ENCODE measurements around the gene MYO3B. TPM values are rescaled to one million over a fixed set of nuclear protein-coding genes. Genes with fewer than 3 reads are reported as not detected.

MYO3B gene
- total RNA-seq, 1 experiment from 2014 or later = 0.50 TPM

DNA sequence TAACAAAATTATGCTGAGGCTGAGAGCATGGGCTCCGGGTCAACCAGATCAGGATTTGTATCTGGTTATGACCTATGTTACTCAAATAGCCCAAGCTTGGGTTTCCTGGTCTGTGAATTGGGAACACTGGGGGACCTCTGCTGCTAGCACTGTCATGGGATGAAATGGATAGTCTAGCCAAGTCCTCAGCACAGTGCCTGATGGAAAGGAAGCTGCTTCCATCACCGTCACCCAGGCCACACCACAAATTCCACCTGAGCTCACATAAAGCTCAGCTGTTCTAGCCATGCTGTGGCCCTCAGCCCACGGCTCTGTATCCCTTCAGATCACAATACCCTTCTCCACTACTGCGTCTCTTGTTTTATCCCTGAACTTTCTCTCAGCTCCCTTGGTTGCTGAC, 357.6 kb downstream of the MYO3B start:
- ChIA-PET POLR2A (no interaction called here), CTCF (no interaction called here)
- no peaks in the 10 kb centered on the region for H3K27me3 Mint-ChIP-seq (ENCODE audit: low read depth)
- ATAC-seq (no peak), DNase-seq (ENCODE audit: low spot score) (no peak)
- H3K36me3 Mint-ChIP-seq = no peaks in the 10 kb centered on the region
- no peak overlapping the region for H3K27ac Mint-ChIP-seq
- TF ChIP-seq TP53 (CRISPR knock-in tag; IDR thresholded peaks at IDR 0.05) (no peak), ZNF232 (CRISPR knock-in tag; IDR thresholded peaks at IDR 0.05) (no peak)
- TF ChIP-seq, protein P1, sequence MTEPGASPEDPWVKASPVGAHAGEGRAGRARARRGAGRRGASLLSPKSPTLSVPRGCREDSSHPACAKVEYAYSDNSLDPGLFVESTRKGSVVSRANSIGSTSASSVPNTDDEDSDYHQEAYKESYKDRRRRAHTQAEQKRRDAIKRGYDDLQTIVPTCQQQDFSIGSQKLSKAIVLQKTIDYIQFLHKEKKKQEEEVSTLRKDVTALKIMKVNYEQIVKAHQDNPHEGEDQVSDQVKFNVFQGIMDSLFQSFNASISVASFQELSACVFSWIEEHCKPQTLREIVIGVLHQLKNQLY (CRISPR knock-in tag; IDR thresholded peaks at IDR 0.05) = no peak
- peaks cover 8% of the 10 kb centered on the region for H3K4me1 Mint-ChIP-seq
- H3K9me3 Mint-ChIP-seq = no peaks in the 10 kb centered on the region
- no peak overlapping the region for H3K4me3 Mint-ChIP-seq

GRCh38 chr2:170544817-170545216, 366.9 kb downstream of the MYO3B start:
- POLR2A ChIA-PET = no interaction called here
- no peak overlapping the region for H3K27ac Mint-ChIP-seq

GRCh38 chr2:170548304-170548703, 370.4 kb downstream of the MYO3B start:
- Mint-ChIP-seq H3K9me3 (peaks cover 56% of the 10 kb centered on the region), H3K4me3 (no peak overlapping the region), H3K36me3 (peaks cover 40% of the 10 kb centered on the region), H3K27me3 (ENCODE audit: low read depth) (peaks cover 2% of the 10 kb centered on the region; the same call in 1 of the 2 replicates), H3K4me1 (no peaks in the 10 kb centered on the region), H3K27ac (no peak overlapping the region)
- ChIA-PET CTCF (no interaction called here), POLR2A (no interaction called here)
- DNase-seq (ENCODE audit: low spot score) (no peak), ATAC-seq (no peak)
- TF ChIP-seq ZBTB21 (CRISPR knock-in tag; IDR thresholded peaks at IDR 0.05; ENCODE audit: borderline replicate concordance) = no peak
- TF ChIP-seq ATF2 (CRISPR knock-in tag; IDR thresholded peaks at IDR 0.05; ENCODE audit: borderline replicate concordance, low read depth) = no peak
- no peak for TF ChIP-seq STAT6 (CRISPR knock-in tag; conservative IDR thresholded peaks at IDR 0.05; ENCODE audit: low read depth)
- no peak for TF ChIP-seq RORB (CRISPR knock-in tag; IDR thresholded peaks at IDR 0.05)

More at GRCh38 chr2:170544817-170545216, 366.9 kb downstream of the MYO3B start:
- Mint-ChIP-seq H3K36me3 (peaks cover 22% of the 10 kb centered on the region), H3K27me3 (ENCODE audit: low read depth) (peaks cover 2% of the 10 kb centered on the region; the same call in 1 of the 2 replicates), H3K9me3 (peaks cover 29% of the 10 kb centered on the region), H3K4me1 (no peaks in the 10 kb centered on the region), H3K4me3 (no peak overlapping the region)
- DNase-seq (ENCODE audit: low spot score) = no peak
- CTCF ChIA-PET = no interaction called here
- ATAC-seq = no peak
- TF ChIP-seq NFE2L1 (CRISPR knock-in tag; IDR thresholded peaks at IDR 0.05) (no peak), NR1H2 (CRISPR knock-in tag; IDR thresholded peaks at IDR 0.05) (no peak), ZNF219 (CRISPR knock-in tag; IDR thresholded peaks at IDR 0.05; ENCODE audit: borderline replicate concordance) (no peak), GTF2I (CRISPR knock-in tag; conservative IDR thresholded peaks at IDR 0.05) (no peak), TEAD4 (CRISPR knock-in tag; IDR thresholded peaks at IDR 0.05) (no peak), GABPB1 (CRISPR knock-in tag; IDR thresholded peaks at IDR 0.05) (no peak)

- ATAC-seq (no peak), DNase-seq (ENCODE audit: low spot score) (no peak)
- Mint-ChIP-seq H3K4me3 (no peak overlapping the region), H3K27ac (no peak overlapping the region), H3K9me3 (peaks cover 48% of the 10 kb centered on the region), H3K4me1 (no peaks in the 10 kb centered on the region), H3K36me3 (peaks cover 35% of the 10 kb centered on the region), H3K27me3 (ENCODE audit: low read depth) (no peaks in the 10 kb centered on the region)
- POLR2A ChIA-PET = no interaction called here
- CTCF ChIA-PET = no interaction called here
- TF ChIP-seq GTF2I (CRISPR knock-in tag; conservative IDR thresholded peaks at IDR 0.05) (no peak), NFE2L1 (CRISPR knock-in tag; IDR thresholded peaks at IDR 0.05) (no peak), ZBTB43 (CRISPR knock-in tag; IDR thresholded peaks at IDR 0.05) (no peak), CBFB (CRISPR knock-in tag; IDR thresholded peaks at IDR 0.05; ENCODE audit: low read depth) (no peak)
- TF ChIP-seq, protein P2, sequence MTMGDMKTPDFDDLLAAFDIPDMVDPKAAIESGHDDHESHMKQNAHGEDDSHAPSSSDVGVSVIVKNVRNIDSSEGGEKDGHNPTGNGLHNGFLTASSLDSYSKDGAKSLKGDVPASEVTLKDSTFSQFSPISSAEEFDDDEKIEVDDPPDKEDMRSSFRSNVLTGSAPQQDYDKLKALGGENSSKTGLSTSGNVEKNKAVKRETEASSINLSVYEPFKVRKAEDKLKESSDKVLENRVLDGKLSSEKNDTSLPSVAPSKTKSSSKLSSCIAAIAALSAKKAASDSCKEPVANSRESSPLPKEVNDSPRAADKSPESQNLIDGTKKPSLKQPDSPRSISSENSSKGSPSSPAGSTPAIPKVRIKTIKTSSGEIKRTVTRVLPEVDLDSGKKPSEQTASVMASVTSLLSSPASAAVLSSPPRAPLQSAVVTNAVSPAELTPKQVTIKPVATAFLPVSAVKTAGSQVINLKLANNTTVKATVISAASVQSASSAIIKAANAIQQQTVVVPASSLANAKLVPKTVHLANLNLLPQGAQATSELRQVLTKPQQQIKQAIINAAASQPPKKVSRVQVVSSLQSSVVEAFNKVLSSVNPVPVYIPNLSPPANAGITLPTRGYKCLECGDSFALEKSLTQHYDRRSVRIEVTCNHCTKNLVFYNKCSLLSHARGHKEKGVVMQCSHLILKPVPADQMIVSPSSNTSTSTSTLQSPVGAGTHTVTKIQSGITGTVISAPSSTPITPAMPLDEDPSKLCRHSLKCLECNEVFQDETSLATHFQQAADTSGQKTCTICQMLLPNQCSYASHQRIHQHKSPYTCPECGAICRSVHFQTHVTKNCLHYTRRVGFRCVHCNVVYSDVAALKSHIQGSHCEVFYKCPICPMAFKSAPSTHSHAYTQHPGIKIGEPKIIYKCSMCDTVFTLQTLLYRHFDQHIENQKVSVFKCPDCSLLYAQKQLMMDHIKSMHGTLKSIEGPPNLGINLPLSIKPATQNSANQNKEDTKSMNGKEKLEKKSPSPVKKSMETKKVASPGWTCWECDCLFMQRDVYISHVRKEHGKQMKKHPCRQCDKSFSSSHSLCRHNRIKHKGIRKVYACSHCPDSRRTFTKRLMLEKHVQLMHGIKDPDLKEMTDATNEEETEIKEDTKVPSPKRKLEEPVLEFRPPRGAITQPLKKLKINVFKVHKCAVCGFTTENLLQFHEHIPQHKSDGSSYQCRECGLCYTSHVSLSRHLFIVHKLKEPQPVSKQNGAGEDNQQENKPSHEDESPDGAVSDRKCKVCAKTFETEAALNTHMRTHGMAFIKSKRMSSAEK (CRISPR knock-in tag; IDR thresholded peaks at IDR 0.05; ENCODE audit: borderline replicate concordance) = no peak
- TF ChIP-seq, protein P3, sequence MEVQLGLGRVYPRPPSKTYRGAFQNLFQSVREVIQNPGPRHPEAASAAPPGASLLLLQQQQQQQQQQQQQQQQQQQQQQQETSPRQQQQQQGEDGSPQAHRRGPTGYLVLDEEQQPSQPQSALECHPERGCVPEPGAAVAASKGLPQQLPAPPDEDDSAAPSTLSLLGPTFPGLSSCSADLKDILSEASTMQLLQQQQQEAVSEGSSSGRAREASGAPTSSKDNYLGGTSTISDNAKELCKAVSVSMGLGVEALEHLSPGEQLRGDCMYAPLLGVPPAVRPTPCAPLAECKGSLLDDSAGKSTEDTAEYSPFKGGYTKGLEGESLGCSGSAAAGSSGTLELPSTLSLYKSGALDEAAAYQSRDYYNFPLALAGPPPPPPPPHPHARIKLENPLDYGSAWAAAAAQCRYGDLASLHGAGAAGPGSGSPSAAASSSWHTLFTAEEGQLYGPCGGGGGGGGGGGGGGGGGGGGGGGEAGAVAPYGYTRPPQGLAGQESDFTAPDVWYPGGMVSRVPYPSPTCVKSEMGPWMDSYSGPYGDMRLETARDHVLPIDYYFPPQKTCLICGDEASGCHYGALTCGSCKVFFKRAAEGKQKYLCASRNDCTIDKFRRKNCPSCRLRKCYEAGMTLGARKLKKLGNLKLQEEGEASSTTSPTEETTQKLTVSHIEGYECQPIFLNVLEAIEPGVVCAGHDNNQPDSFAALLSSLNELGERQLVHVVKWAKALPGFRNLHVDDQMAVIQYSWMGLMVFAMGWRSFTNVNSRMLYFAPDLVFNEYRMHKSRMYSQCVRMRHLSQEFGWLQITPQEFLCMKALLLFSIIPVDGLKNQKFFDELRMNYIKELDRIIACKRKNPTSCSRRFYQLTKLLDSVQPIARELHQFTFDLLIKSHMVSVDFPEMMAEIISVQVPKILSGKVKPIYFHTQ (CRISPR knock-in tag; IDR thresholded peaks at IDR 0.05) = no peak
Measured at GRCh38 chr2:170550501-170550900, 372.6 kb downstream of the MYO3B start.

Measured in WTC11 (cell line).